ENCODE results near the gene PEF1.

PEF1 gene

GRCh38 chr1:31644560-31645273, at the start of gene PEF1:
PEF1 (minus strand) TSS chr1:31644876; CDS start chr1:31644864, 12 bp downstream.
- peak; percentile 98 for DNase-seq (ENCODE audit: low read depth)

GRCh38 chr1:31693231-31693630, 48.6 kb upstream of the PEF1 start:
- no peak for DNase-seq (ENCODE audit: low read depth)

GRCh38 chr1:31691951-31692350, 47.3 kb upstream of the PEF1 start:
- no peak for DNase-seq (ENCODE audit: low read depth)

GRCh38 chr1:31691446-31691845, 46.8 kb upstream of the PEF1 start:
- no peak for DNase-seq (ENCODE audit: low read depth)

GRCh38 chr1:31690921-31691320, 46.2 kb upstream of the PEF1 start:
- no peak for DNase-seq (ENCODE audit: low read depth)

GRCh38 chr1:31689854-31690253, 45.2 kb upstream of the PEF1 start:
- DNase-seq (ENCODE audit: low read depth), result peak; percentile 98

- DNase-seq (ENCODE audit: low read depth), result peak; percentile 14
These were observed 44.7 kb upstream of the PEF1 start for GRCh38 chr1:31689379-31689778.

GRCh38 chr1:31688233-31688918, 43.7 kb upstream of the PEF1 start:
- DNase-seq (ENCODE audit: low read depth), result no peak

- DNase-seq (ENCODE audit: low read depth), result no peak
These were observed 42.9 kb upstream of the PEF1 start for GRCh38 chr1:31687601-31688000.

GRCh38 chr1:31685795-31686194, 41.1 kb upstream of the PEF1 start:
- DNase-seq (ENCODE audit: low read depth), result no peak

GRCh38 chr1:31683997-31684396, 39.3 kb upstream of the PEF1 start:
- no peak for DNase-seq (ENCODE audit: low read depth)

- no peak for DNase-seq (ENCODE audit: low read depth)
These were observed 36.7 kb upstream of the PEF1 start for GRCh38 chr1:31681415-31681814.

- DNase-seq (ENCODE audit: low read depth), result no peak
These were observed 35.1 kb upstream of the PEF1 start for GRCh38 chr1:31679676-31680230.

GRCh38 chr1:31679091-31679490, 34.4 kb upstream of the PEF1 start:
- DNase-seq (ENCODE audit: low read depth), result no peak

GRCh38 chr1:31678681-31679080, 34.0 kb upstream of the PEF1 start:
- no peak for DNase-seq (ENCODE audit: low read depth)

- no peak for DNase-seq (ENCODE audit: low read depth)
These were observed 33.3 kb upstream of the PEF1 start for GRCh38 chr1:31677949-31678348.

- DNase-seq (ENCODE audit: low read depth), result no peak
These were observed 32.7 kb upstream of the PEF1 start for GRCh38 chr1:31677401-31677800.

GRCh38 chr1:31675756-31676155, 31.1 kb upstream of the PEF1 start:
- DNase-seq (ENCODE audit: low read depth), result no peak

- DNase-seq (ENCODE audit: low read depth), result no peak
These were observed 30.5 kb upstream of the PEF1 start for GRCh38 chr1:31675161-31675560.

- DNase-seq (ENCODE audit: low read depth), result peak; percentile 82
These were observed 29.9 kb upstream of the PEF1 start for GRCh38 chr1:31674626-31675025.

GRCh38 chr1:31673433-31673832, 28.8 kb upstream of the PEF1 start:
- DNase-seq (ENCODE audit: low read depth), result no peak

GRCh38 chr1:31672986-31673385, 28.3 kb upstream of the PEF1 start:
- DNase-seq (ENCODE audit: low read depth), result no peak

GRCh38 chr1:31671561-31672201, 27.0 kb upstream of the PEF1 start:
- no peak for DNase-seq (ENCODE audit: low read depth)

Measured in ELR (cell line).